Inferior parietal cortex (tissue), 1 donor: ENCODE data around the gene KCNQ1.

Experiments used
- DNase-seq: peaks from one replicate; pipeline ENCODE4 v3.0.0-alpha.2; 2016; ENCODE audit errors: extremely low spot score

Gene KCNQ1

GRCh38 chr11:2808850-2809846, 364.3 kb downstream of the KCNQ1 start:
- DNase-seq: no peak

DNA sequence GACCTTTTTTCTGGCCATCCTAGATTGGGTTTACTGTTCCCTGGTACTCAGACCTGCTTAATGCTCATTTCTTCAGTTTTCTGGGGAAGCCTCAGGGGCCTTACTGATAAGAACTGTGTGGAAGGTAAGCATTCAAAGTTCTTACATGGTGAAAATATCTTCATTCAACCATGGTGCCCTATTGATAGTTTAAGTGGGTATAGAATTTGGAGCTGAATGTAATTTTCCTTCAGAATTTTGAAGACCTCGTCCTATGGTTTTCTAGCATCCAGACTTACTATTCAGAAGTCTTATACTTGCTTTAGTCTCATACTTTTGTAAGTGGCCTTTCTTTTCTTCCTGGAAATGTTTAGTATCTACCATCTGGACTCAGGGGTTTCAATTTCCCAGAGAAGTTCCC, 365.0 kb downstream of the KCNQ1 start:
- no peak for DNase-seq

DNA sequence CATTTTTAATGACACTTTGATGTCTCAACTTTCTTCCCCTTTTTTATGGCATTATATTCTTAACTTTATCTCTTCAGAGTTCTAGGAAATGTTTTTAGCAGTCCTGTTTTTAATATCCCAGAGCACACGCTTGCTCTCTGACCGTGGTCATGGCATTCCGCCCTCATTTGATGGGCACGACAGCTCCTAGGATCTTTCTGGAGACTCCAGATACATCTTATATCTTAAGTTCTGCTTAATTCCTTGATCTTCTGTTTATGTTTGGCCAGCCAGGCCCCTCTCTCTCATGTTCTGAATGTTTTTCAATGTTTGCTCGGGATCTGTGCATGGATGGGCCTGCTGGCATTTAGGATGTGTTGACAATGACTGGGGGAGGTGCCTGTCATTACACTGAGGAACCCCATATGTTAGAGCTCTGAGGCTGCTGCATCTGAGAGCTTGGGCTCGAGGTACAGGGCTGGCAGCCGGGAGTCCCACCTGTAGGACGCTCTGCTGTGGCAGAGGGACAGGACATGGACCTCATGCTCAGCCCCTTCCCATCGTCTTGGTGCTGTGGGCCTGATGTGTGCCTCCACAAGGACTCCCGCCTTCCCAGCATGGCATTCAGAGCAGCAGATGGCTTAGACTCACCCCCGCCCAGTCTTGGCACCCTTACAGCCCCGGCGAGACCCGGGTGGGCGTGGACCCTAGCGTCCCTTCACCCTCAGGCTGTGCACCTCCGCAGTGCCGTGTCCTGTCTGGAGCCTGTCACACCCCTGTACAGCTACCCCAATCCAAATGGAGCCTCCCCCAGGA, 365.8 kb downstream of the KCNQ1 start:
- DNase-seq: no peak

- no peak for DNase-seq
Observed at GRCh38 chr11:2811206-2812091, 366.6 kb downstream of the KCNQ1 start.

DNA sequence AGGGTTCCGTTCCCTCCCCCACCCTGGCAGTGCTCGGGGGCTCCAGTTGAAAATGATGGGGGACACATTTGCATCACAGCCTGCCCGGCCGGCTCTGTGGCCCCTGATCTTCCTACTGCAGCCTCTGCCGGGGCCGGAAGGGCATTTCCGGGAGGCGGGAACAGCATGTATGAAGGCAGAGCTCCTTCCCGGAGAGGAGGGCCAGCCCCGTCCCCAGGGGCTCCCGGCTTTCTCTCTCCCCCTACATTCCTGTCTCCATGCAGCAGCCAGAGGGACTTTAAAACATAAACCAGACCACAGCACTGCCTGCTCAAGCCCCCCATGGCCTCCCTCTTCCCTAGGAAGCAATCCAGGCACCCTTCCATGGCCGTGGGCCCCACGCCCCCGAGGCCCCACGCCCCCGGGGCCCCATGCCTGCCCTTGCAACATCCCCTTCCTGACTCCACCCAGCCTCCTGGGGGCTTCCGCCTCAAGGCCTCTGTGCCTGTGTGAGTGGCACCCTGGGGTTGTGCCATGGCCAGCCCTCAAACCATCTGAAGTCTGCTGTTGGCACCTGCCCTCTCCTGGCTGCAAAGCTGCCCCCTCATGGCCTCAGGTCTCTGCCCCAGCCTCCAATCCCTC, 367.7 kb downstream of the KCNQ1 start:
- no peak for DNase-seq

DNA sequence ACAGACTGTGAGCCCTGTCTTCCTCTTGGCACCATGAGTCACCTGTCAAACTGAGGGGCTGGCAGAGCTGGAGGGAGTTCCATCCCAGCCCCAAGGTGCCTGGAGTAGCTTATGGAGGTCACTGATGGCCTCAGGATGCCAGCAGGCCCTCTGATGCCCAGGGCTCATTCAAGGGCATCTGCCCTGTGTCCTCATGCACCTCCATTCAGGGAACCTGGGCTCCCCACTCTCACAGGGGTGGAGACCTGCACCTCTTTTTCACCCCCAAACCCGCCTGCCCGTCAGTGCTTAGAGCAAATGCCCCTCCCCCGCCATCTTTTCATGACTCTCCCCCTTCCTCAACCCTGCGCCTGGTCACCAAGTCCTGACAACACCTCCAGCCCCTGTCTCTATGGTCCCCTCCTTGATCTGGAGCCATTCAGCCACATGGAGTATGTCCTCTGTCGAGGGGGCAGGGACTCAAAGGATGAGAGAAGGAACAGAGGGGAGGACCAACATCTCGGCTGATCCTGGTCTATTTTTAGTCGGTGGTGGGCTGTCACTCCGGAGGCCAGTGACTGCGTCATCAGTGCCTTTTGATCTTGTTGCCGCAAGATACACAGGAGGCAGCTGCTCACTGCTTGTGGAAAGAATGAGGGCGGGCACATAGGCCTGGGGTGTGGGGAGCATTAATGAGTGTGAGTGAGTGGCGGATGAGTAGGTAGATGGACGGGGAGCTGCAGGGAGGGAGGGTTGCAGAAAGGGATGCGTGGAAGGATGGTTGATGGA, 368.5 kb downstream of the KCNQ1 start:
- DNase-seq: no peak

GRCh38 chr11:2813968-2814367, 369.2 kb downstream of the KCNQ1 start:
- no peak for DNase-seq

GRCh38 chr11:2814751-2815150, 369.9 kb downstream of the KCNQ1 start:
- DNase-seq: no peak

DNA sequence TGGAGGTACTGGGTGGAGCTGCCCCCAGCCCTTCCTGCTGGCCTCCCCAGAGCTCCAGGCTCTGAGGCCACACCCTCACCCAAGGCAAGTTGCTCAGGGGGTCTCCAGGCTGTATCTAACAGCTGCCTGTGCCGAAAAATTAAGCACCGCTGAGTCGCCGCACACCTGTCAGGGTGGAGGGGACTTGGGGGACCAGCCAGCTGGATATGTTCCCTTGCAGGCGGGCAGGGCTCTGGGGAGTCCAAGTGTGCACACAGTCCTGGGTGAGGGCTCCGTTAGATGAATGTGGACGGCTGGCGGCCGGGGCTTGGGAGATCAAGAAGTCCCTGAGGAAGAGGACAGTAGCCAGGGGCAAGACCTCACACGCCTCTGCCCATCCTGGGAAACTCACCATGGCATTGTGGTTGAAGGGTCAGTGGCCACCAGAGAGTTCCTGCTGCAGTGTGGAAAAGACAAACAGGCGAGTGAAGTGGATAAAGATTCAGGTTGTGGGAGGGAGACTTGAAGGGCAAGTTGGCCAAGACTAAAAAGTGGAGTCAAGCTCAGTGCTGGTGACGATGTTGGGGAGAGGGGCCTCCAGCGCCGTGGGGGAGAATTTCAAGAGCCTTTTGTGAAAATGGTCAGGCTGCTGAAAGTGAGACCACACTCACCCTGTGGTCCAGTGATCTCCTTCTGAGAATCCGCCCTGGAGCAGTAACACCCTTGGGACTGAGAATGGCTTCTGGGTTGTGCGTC, 371.1 kb downstream of the KCNQ1 start:
- no peak for DNase-seq

DNA sequence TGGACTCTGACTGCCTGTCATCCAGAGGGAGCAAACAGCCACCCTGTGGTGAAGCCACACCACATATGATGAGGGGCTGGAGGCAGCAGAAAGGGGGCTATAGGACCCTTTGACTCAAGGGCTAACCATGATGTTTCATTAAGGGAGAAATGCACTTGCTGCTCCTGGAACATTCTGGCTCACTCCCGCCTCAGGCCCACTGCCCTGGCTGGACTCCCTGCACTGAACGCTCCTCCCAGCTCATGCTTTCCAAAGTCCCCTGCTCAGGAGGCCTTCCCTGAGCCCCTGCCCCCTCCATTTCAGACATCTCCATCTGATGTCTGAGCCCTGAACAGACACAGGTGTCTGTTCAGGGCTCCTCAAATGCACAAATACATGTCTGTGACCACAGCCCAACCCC, 371.7 kb downstream of the KCNQ1 start:
- no peak for DNase-seq

DNA sequence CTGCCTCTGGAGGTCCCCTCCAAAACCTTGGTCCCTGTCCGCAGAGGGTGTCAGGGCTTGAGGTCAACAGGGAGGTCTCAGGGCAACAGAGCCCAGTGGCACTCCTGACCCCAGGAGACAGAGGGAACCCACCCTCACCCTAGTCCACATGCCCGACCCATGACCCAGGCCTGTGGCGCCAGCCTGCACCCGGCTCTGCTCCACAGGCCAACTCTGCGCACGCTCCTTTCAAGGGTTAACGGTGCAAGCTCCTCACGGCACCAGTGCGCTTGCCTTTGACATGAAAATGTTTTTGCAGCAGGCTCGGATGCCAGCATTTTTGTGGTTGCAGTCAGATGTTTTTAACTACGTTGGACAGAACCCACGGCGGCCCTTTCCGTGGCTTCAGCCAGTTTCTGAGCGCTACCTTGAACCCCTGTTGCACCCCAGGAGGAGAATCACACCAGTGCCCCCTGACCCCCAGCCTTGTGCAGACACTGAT, 372.2 kb downstream of the KCNQ1 start:
- no peak for DNase-seq

GRCh38 chr11:2817431-2817830, 372.6 kb downstream of the KCNQ1 start:
- no peak for DNase-seq

DNA sequence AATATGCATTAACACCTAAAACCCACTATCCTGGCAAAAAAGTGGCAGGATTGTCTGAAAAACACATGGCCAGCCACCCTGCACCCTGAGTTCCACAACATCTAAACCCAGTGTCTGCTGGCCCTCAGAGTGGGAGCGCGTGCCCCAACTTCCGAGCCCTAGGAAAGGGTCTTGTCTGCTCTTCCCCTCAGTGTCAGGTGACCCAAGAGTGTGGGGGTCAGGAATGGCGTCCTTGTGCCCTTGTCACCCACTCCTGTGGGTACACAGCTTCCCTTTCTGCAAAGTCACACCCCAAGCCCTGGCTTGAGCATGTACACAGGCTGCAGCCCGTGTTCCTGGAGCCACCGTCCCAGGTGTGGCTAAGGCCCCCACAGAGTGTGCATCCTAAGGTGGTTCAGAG, 373.2 kb downstream of the KCNQ1 start:
- no peak for DNase-seq

GRCh38 chr11:2818503-2818902, 373.7 kb downstream of the KCNQ1 start:
- DNase-seq: no peak

GRCh38 chr11:2819316-2819715, 374.5 kb downstream of the KCNQ1 start:
- no peak for DNase-seq

DNA sequence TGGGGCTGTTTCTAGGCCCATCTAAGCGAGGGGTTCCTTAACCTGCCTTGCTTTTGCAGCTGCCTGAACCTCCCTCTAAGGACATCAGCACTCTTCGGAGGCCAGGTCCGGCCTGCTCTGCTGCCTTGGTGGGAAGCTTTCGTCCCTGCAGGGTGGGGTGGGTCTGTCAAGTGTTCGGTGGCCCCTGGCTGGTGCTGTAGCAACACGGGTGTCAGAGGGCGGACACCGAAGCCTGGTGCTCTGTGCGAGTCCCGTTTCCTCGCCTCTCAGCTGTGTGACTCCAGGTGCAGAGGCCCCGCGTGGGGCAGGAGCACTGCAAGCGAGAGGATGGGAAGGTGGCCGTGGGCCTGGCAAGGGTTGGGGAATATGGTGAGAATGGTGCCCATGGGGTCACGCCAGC, 376.2 kb downstream of the KCNQ1 start:
- DNase-seq: no peak

GRCh38 chr11:2821891-2822290, 377.1 kb downstream of the KCNQ1 start:
- DNase-seq: no peak

- no peak for DNase-seq
Observed at GRCh38 chr11:2824851-2825250, 380.0 kb downstream of the KCNQ1 start.

DNA sequence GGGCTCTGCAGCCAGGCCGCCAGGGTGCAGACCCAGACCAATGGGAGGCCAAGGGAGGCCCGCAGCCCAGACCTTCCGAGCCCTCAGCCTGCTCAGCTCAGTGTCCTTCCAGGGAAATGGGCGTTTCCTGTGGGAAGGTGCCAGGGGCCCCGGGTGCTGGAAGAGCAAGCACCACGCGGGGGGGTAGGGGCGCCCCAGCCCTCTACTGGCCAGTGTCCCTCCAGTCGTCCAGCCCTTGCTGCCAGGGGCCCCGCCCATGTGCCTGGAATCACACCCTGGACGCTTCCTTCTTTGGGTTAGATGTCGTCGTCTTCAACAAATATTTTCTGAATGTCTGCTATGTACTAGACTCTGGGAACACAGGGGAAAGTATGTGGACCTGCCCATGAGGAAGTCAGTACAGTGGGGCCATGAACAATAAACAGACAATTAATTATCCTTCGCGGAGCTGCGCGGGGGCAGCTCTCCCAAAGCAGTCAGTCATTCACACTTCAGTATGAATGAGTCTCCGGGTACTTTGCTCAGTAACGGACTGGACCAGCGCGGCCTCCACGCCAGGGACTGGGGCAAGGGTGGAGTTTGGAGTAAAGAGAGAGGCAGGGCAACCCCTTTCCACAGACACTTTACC, 380.6 kb downstream of the KCNQ1 start:
- DNase-seq: no peak
